ENCODE measurements around the gene PSMB5. TPM values are rescaled to one million over a fixed set of nuclear protein-coding genes. Genes with fewer than 3 reads are reported as not detected.

Gene PSMB5
- total and polyA plus RNA-seq, 2 of the 13 experiments (the other 11 are each of a cell fraction or from before 2014, with no cell fraction given), result 705 to 871 TPM

DNA sequence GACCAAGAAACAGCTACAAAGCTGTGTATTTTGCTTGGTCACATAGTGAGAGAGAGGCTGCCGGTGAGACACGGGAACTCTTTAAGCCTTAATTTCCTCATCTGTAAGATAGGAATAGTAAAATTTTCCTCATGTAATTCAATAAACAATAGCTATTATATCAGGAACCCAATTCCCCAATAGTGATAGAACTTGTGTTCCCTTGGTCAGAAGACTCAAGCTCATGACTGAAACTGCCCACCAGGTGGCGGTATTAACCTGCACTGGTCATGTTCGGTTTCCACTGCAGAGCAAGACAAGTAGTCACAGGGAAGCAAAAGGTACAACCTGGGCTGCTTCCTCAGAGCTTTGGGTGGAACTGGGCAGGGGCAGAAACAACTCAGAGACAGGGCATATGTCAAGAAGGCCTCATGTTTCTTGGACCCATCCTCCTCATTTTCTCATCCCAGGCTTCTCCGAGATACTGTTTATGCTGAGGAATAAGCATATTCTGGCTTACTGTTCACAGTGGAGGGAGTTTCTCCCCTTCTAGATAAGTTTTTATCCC is 48.1 kb downstream of the PSMB5 start (continued):
- no peak for TF ChIP-seq ZFP41 (CRISPR knock-in tag; IDR thresholded peaks at IDR 0.05; ENCODE audit: borderline replicate concordance)
- TF ChIP-seq ZNF816 (CRISPR knock-in tag; IDR thresholded peaks at IDR 0.05; ENCODE audit: borderline replicate concordance), result no peak
- TF ChIP-seq SP4 (CRISPR knock-in tag; IDR thresholded peaks at IDR 0.05), result no peak
- TF ChIP-seq NKX3-1 (CRISPR knock-in tag; IDR thresholded peaks at IDR 0.05), result no peak
- TF ChIP-seq ZFAT (CRISPR knock-in tag; conservative IDR thresholded peaks at IDR 0.05), result no peak
- TF ChIP-seq MATR3 (CRISPR knock-in tag; IDR thresholded peaks at IDR 0.05), result no peak
- TF ChIP-seq, protein P1, sequence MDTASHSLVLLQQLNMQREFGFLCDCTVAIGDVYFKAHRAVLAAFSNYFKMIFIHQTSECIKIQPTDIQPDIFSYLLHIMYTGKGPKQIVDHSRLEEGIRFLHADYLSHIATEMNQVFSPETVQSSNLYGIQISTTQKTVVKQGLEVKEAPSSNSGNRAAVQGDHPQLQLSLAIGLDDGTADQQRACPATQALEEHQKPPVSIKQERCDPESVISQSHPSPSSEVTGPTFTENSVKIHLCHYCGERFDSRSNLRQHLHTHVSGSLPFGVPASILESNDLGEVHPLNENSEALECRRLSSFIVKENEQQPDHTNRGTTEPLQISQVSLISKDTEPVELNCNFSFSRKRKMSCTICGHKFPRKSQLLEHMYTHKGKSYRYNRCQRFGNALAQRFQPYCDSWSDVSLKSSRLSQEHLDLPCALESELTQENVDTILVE (CRISPR knock-in tag; IDR thresholded peaks at IDR 0.05), result peak; percentile 90
- TF ChIP-seq, protein P2, sequence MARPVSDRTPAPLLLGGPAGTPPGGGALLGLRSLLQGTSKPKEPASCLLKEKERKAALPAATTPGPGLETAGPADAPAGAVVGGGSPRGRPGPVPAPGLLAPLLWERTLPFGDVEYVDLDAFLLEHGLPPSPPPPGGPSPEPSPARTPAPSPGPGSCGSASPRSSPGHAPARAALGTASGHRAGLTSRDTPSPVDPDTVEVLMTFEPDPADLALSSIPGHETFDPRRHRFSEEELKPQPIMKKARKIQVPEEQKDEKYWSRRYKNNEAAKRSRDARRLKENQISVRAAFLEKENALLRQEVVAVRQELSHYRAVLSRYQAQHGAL (CRISPR knock-in tag; IDR thresholded peaks at IDR 0.05; ENCODE audit: not compliant biosample characterization), result no peak
- TF ChIP-seq ZFP36L2 (CRISPR knock-in tag; IDR thresholded peaks at IDR 0.05), result 0 out of 2 replicates have a peak, but pooled peaks have one; percentile 38
- no peak for TF ChIP-seq ZNF446 (CRISPR knock-in tag; IDR thresholded peaks at IDR 0.05)
- TF ChIP-seq KLF6 (CRISPR knock-in tag; IDR thresholded peaks at IDR 0.05), result no peak; the same call in 1 of the 2 replicates
- TF ChIP-seq ATF7-NPFF (CRISPR knock-in tag; IDR thresholded peaks at IDR 0.05; ENCODE audit: low read depth), result 0 out of 2 replicates have a peak, but pooled peaks have one; percentile 57
- TF ChIP-seq, protein P3, sequence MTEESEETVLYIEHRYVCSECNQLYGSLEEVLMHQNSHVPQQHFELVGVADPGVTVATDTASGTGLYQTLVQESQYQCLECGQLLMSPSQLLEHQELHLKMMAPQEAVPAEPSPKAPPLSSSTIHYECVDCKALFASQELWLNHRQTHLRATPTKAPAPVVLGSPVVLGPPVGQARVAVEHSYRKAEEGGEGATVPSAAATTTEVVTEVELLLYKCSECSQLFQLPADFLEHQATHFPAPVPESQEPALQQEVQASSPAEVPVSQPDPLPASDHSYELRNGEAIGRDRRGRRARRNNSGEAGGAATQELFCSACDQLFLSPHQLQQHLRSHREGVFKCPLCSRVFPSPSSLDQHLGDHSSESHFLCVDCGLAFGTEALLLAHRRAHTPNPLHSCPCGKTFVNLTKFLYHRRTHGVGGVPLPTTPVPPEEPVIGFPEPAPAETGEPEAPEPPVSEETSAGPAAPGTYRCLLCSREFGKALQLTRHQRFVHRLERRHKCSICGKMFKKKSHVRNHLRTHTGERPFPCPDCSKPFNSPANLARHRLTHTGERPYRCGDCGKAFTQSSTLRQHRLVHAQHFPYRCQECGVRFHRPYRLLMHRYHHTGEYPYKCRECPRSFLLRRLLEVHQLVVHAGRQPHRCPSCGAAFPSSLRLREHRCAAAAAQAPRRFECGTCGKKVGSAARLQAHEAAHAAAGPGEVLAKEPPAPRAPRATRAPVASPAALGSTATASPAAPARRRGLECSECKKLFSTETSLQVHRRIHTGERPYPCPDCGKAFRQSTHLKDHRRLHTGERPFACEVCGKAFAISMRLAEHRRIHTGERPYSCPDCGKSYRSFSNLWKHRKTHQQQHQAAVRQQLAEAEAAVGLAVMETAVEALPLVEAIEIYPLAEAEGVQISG (CRISPR knock-in tag; IDR thresholded peaks at IDR 0.05), result no peak
- TF ChIP-seq ZFP1 (CRISPR knock-in tag; IDR thresholded peaks at IDR 0.05), result no peak
- TF ChIP-seq, protein P4, sequence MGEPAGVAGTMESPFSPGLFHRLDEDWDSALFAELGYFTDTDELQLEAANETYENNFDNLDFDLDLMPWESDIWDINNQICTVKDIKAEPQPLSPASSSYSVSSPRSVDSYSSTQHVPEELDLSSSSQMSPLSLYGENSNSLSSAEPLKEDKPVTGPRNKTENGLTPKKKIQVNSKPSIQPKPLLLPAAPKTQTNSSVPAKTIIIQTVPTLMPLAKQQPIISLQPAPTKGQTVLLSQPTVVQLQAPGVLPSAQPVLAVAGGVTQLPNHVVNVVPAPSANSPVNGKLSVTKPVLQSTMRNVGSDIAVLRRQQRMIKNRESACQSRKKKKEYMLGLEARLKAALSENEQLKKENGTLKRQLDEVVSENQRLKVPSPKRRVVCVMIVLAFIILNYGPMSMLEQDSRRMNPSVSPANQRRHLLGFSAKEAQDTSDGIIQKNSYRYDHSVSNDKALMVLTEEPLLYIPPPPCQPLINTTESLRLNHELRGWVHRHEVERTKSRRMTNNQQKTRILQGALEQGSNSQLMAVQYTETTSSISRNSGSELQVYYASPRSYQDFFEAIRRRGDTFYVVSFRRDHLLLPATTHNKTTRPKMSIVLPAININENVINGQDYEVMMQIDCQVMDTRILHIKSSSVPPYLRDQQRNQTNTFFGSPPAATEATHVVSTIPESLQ (CRISPR knock-in tag; conservative IDR thresholded peaks at IDR 0.05), result no peak
- TF ChIP-seq PCBP1 (IDR thresholded peaks at IDR 0.05; ENCODE audit: borderline replicate concordance, low read depth, low read length), result no peak
- TF ChIP-seq ZNF879 (CRISPR knock-in tag; IDR thresholded peaks at IDR 0.05), result no peak
- TF ChIP-seq ZFP62 (CRISPR knock-in tag; IDR thresholded peaks at IDR 0.05), result no peak
- no peak for TF ChIP-seq ZNF3 (CRISPR knock-in tag; IDR thresholded peaks at IDR 0.05)
- TF ChIP-seq, protein P5, sequence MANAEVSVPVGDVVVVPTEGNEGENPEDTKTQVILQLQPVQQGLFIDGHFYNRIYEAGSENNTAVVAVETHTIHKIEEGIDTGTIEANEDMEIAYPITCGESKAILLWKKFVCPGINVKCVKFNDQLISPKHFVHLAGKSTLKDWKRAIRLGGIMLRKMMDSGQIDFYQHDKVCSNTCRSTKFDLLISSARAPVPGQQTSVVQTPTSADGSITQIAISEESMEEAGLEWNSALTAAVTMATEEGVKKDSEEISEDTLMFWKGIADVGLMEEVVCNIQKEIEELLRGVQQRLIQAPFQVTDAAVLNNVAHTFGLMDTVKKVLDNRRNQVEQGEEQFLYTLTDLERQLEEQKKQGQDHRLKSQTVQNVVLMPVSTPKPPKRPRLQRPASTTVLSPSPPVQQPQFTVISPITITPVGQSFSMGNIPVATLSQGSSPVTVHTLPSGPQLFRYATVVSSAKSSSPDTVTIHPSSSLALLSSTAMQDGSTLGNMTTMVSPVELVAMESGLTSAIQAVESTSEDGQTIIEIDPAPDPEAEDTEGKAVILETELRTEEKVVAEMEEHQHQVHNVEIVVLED (CRISPR knock-in tag; IDR thresholded peaks at IDR 0.05; ENCODE audit: borderline replicate concordance), result no peak
- TF ChIP-seq KDM6A (CRISPR knock-in tag; IDR thresholded peaks at IDR 0.05; ENCODE audit: low read depth), result 0 out of 2 replicates have a peak, but pooled peaks have one; percentile 9
